ENCODE results near the gene ZNF628. TPM values are rescaled to one million over a fixed set of nuclear protein-coding genes. Genes with fewer than 3 reads are reported as not detected.
A peak's percentile ranks its signal among the peaks of the same experiment; 100 is the strongest.

Gene ZNF628
- total RNA-seq, 2 experiments from 2014 or later = 6.7 to 9.1 TPM

GRCh38 chr19:55484593-55485438 is 8.4 kb downstream of the ZNF628 start, which contains the start of gene NAT14:
Gene NAT14 (plus strand): TSS chr19:55485188. CDS start chr19:55485709, 521 bp downstream.
- Mint-ChIP-seq H3K27me3 (no peaks in the 10 kb centered on the region), H3K9me3 (no peaks in the 10 kb centered on the region), H3K36me3 (ENCODE audit: low read depth) (peaks cover 4% of the 10 kb centered on the region), H3K27ac (no peak within 1 kb of the TSS), H3K4me3 (peak within 1 kb of the TSS; percentile 73), H3K4me1 (peaks cover 14% of the 10 kb centered on the region)
- DNase-seq = peak; percentile 66
- POLR2A ChIA-PET = interaction anchor here (0.6 to 2.8 kb wide), 7 partner anchors 8 to 169 kb away, joined by 3 to 24 read pairs (median 4); partner anchors contain the start of genes ISOC2, KMT5C and ZNF628
- CTCF ChIA-PET = interaction anchor here (0.8 to 1.9 kb wide), 4 partner anchors 8 to 20 kb away, joined by 3 to 23 read pairs (median 6); no protein-coding TSS in a partner anchor

- H3K4me1 Mint-ChIP-seq = peaks cover 12% of the 10 kb centered on the region
- H3K36me3 Mint-ChIP-seq (ENCODE audit: low read depth) = peaks cover 3% of the 10 kb centered on the region
- H3K4me3 Mint-ChIP-seq = peak overlapping the region; percentile 73
- ChIA-PET POLR2A (interaction anchor here (0.9 to 2.8 kb wide), 8 partner anchors 9 to 146 kb away, joined by 3 to 24 read pairs (median 4); partner anchors contain the start of genes ISOC2, KMT5C, ZNF628 and ZNF865), CTCF (interaction anchor here (0.8 to 1.9 kb wide), 5 partner anchors 9 to 19 kb away, joined by 3 to 23 read pairs (median 5); no protein-coding TSS in a partner anchor)
- H3K27me3 Mint-ChIP-seq = no peaks in the 10 kb centered on the region
- H3K9me3 Mint-ChIP-seq = no peaks in the 10 kb centered on the region
- no peak overlapping the region for H3K27ac Mint-ChIP-seq
- no peak for DNase-seq
These were observed 9.1 kb downstream of the ZNF628 start for GRCh38 chr19:55485439-55486011.

DNA sequence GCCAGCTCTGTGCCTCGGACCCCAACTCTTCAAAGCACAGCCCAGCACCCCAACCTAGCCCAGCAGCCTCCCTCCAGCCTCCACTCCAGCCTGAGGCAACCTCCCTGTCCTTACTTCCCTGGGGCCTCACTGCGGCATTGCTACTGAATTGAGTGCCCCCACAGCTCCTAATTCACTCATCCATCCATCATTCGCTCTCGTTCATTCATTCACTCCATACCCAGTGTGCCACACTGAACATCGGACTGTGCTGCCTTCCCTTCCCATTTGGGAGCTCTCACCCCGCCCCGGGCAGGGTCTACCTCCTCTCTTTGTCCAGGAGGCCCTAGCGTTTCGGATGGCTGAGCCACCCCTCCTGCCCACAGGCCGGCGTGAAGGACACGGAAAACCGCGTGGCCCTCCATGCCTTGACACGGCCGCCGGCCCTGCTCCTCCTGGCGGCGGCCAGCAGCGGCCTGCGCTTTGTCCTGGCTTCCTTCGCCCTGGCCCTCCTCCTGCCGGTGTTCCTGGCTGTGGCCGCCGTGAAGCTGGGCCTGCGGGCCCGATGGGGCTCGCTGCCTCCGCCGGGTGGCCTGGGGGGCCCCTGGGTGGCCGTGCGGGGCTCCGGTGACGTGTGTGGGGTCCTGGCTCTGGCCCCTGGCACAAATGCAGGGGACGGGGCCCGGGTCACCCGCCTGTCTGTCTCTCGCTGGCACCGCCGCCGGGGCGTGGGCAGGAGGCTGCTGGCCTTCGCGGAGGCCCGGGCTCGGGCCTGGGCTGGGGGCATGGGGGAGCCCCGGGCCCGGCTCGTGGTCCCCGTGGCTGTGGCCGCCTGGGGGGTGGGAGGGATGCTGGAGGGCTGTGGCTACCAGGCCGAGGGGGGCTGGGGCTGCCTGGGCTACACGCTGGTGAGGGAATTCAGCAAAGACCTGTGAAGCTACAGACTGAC is 9.9 kb downstream of the ZNF628 start:
- Mint-ChIP-seq H3K4me1 (peaks cover 12% of the 10 kb centered on the region), H3K27ac (no peak overlapping the region), H3K36me3 (ENCODE audit: low read depth) (peaks cover 3% of the 10 kb centered on the region), H3K4me3 (peak overlapping the region; percentile 54), H3K9me3 (no peaks in the 10 kb centered on the region), H3K27me3 (no peaks in the 10 kb centered on the region)
- no peak for DNase-seq
- ChIA-PET CTCF (interaction anchor here (0.9 to 2.1 kb wide), 4 partner anchors 10 to 19 kb away, joined by 4 to 23 read pairs (median 6); partner anchors contain the start of gene ZNF628), POLR2A (interaction anchor here (1.0 to 2.8 kb wide), 6 partner anchors 10 to 147 kb away, joined by 3 to 24 read pairs (median 5); partner anchors contain the start of genes ISOC2, KMT5C, ZNF628 and ZNF865)

DNA sequence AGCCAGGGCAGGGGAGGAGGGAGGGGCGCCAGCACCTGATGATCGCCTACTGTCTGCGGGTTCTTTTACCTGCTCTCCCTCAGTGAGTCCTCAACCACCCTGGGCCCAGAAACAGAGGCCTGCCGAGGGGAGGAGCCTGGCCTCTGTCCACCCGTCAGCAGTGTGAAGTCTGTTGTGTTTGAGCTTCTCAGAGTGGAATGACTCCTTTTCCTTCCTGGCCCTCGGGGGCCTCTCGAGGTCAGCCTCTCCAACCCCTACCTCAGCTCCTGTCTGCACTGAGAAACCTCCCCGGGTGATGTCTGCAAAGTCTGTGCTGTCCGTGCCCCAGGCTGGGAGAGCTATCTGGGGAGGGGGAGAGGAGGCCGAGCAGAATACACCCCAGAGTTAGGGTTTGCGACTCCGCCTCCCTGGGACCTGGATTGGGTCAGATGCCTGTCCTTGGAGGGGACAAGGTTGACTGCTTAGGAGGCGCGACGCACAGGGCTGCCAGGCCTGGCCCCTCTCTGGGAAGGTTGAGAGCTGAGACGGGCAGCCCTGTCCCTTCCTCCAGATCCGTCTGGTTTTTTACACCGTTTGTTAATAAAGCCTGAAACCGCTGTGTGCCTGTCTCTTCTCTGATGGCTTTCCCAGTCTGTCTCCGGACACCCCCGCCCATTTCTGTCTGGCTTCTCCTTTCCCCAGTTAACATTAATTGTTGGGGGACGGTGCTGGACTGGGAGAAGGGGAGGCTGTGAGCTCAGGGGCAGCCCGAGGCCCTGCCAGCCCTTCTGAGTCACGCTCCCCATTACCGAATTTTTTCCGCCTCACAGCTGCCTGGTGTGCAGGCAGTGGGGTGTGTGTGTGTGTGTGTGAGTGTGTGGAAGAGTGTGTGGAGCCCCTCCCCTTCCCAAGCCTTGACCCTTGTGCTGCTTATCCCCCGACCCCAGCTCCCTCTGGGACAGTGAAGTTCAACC is 10.8 kb downstream of the ZNF628 start:
- no peak overlapping the region for H3K27ac Mint-ChIP-seq
- peaks cover 12% of the 10 kb centered on the region for H3K4me1 Mint-ChIP-seq
- peak; percentile 36 for DNase-seq
- CTCF ChIA-PET = interaction anchor here (0.9 to 2.1 kb wide), 3 partner anchors 11 to 20 kb away, joined by 4 to 8 read pairs (median 4); partner anchors contain the start of gene ZNF628
- no peak overlapping the region for H3K4me3 Mint-ChIP-seq
- peaks cover 3% of the 10 kb centered on the region for H3K36me3 Mint-ChIP-seq (ENCODE audit: low read depth)
- H3K27me3 Mint-ChIP-seq = no peaks in the 10 kb centered on the region
- no peaks in the 10 kb centered on the region for H3K9me3 Mint-ChIP-seq
- POLR2A ChIA-PET = interaction anchor here (1.0 to 2.8 kb wide), 5 partner anchors 11 to 369 kb away, joined by 3 to 24 read pairs (median 4); partner anchors contain the start of genes ISOC2, PPP1R12C and ZNF628

DNA sequence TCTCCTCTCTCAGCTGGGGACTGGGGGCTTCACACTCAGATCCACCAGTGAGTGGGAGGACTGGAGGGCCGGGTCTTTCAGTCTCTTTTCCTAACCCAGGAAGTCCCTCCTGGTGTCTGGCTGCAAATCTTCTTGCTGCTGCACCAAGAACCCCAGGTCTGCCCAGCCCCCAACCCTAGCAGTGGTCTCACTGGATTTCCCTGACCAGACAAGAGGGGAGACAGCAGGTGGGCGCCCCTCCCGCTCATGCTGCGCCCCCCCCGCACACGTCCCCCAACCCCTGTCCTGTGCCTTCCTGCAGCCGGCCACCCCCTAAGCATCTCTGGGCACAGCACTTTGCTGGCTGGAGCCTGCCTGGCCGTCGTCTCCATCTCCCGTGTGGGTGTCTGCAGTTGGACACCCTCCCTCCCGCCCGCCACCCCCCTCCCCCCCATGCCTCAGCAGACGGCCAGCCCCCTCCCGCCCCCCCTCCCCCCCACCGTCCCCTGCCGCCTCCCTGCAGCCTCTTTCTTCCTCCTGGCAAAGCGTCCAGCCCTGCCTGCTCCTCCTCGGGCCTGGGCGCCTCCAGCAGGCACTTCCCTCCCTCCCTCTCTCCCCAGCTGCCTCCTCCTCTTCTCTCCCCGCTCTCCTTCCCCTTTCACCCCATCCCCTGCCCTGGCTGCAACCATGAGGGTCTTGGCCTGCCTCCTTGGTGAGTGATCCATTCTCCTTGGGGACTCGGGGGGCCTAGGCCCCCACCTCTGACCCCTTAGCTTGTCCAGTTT is 11.7 kb downstream of the ZNF628 start, which contains the start of gene SSC5D:
Gene SSC5D, plus strand, starts transcription at position 513 of the 764 bp plus-strand sequence. Its CDS starts 154 bp downstream, at position 667.
- Mint-ChIP-seq H3K27ac (no peak within 1 kb of the TSS), H3K9me3 (no peaks in the 10 kb centered on the region), H3K36me3 (ENCODE audit: low read depth) (peaks cover 3% of the 10 kb centered on the region), H3K4me1 (peaks cover 12% of the 10 kb centered on the region), H3K4me3 (no peak within 1 kb of the TSS), H3K27me3 (peaks cover 2% of the 10 kb centered on the region)
- ChIA-PET POLR2A (interaction anchor here (1.3 to 2.3 kb wide), 3 partner anchors 16 to 370 kb away, joined by 3 to 6 read pairs (median 4); partner anchors contain the start of genes ISOC2 and PPP1R12C), CTCF (interaction anchor here (2.1 kb wide), 1 partner anchor 16 kb away, joined by 8 read pairs; no protein-coding TSS in a partner anchor)
- DNase-seq = no peak

DNA sequence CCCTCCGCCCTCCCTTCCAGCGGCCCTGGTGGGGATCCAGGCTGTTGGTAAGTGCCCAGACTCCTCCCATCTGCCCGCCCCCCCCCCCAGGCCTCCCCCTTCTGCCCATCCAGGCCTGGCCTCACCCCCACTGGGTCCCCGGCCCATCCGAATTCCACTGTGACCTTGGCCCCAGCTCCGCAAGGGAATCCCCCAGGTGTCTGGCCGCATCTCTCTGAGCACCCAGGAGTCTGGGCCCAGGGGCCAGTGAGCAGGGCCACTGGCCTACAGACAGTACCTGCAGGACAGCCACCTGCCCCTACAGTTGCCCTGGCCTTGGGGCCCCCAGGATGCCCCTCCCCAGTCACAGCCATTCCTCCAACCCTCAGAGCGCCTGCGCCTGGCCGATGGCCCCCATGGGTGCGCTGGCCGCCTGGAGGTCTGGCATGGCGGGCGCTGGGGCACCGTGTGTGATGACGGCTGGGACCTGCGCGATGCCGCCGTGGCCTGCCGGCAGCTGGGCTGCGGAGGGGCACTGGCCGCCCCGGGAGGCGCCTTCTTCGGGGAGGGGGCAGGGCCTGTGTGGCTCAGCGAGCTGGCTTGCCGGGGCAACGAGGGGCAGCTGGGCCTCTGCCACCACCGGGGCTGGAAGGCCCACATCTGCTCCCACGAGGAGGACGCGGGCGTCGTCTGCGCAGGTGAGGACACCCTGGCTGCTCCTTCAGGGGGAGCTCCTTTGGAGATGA is 12.7 kb downstream of the ZNF628 start:
- DNase-seq = no peak
- H3K4me3 Mint-ChIP-seq = no peak overlapping the region
- H3K9me3 Mint-ChIP-seq = no peaks in the 10 kb centered on the region
- POLR2A ChIA-PET = interaction anchor here (1.1 kb wide), 1 partner anchor 12 kb away, joined by 3 read pairs; no protein-coding TSS in a partner anchor
- H3K27me3 Mint-ChIP-seq = peaks cover 3% of the 10 kb centered on the region
- H3K27ac Mint-ChIP-seq = no peak overlapping the region
- H3K36me3 Mint-ChIP-seq (ENCODE audit: low read depth) = no peaks in the 10 kb centered on the region
- H3K4me1 Mint-ChIP-seq = peaks cover 12% of the 10 kb centered on the region
- CTCF ChIA-PET = no interaction called here

DNA sequence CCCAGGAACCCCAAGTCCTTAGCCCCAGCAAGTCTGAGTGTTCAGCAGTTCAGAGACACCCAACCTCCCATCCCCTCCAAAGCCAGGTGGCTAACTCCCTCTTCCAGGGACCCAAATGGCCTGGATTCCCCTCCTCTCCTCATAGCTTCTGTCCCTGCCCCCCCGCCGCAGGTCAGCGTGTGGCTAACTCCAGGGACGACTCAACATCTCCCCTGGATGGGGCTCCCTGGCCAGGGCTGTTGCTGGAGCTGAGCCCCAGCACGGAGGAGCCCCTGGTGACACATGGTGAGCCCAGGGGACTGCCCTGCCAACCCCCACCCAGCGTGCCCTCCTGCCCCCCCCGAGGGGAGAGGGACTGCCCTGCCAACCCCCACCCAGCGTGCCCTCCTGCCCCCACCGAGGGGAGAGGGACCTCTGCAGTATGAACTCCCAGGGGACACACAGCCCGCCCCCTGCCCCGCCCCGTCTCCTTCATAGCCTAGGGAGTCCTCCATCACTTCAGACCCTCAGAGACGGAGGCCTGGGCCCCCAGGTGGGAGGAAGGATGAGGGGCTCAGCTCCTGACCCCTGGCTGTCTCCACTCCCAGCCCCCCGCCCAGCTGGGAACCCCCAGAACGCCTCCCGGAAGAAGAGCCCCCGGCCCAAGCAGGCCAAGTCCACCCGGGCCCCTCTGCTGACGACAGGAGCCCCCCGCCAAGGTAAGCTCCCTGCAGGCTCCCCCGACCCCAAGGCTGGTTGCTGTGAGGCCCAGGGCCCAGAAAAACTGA is 13.5 kb downstream of the ZNF628 start:
- no peak for DNase-seq
- CTCF ChIA-PET = no interaction called here
- Mint-ChIP-seq H3K4me1 (peaks cover 10% of the 10 kb centered on the region), H3K36me3 (ENCODE audit: low read depth) (no peaks in the 10 kb centered on the region), H3K27ac (no peak overlapping the region), H3K27me3 (peaks cover 4% of the 10 kb centered on the region), H3K4me3 (no peak overlapping the region), H3K9me3 (no peaks in the 10 kb centered on the region)
- POLR2A ChIA-PET = interaction anchor here (1.1 kb wide), 1 partner anchor 13 kb away, joined by 3 read pairs; no protein-coding TSS in a partner anchor

DNA sequence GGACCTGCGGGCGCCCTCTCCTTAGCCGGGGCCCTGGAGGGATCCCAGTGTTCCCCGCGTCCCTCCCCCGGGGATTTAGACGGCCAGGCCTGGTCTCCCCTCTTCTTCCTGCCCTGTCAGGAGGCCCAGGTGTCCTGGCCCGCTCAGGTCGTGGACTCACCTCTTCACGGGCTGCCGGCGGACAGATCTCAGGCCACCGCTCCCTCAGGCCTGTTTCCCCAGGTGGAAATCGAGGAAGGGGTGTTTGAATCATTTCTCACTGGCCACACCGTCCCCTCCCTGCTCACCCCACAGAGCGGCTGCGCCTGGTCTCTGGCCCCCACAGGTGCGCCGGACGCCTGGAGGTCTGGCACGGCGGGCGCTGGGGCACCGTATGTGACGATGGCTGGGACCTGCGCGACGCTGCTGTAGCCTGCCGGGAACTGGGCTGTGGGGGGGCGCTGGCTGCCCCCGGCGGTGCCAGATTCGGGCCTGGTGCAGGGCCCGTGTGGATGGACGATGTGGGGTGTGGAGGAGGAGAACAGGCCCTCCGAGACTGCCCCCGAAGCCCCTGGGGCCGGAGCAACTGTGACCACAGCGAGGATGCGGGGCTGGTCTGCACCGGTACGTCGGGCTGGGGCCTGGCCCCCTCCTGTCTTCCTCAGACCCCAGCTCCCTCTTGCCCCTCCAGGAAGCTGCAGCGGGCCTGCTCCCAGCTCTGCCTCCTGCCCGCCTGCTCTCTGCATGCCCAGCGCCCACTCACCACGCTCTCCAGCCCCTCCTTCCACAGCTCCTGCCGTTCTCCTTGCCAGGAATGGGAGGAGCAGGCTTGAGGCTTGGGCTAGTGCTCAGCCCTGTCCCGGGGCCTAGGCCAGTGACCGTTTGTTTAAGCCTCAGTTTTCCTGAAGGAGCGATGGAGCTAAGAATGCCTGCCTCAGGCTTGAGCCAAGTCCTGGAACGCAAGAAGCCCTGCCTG is 14.3 kb downstream of the ZNF628 start:
- ChIA-PET POLR2A (interaction anchor here (1.3 kb wide), 1 partner anchor 14 kb away, joined by 4 read pairs; the partner anchor contains the start of gene ZNF628), CTCF (no interaction called here)
- Mint-ChIP-seq H3K4me1 (peaks cover 10% of the 10 kb centered on the region), H3K27me3 (peaks cover 4% of the 10 kb centered on the region), H3K27ac (no peak overlapping the region), H3K36me3 (ENCODE audit: low read depth) (no peaks in the 10 kb centered on the region), H3K4me3 (no peak overlapping the region), H3K9me3 (no peaks in the 10 kb centered on the region)
- DNase-seq = no peak
